ENCODE measurements around the gene SCO1. TPM values are rescaled to one million over a fixed set of nuclear protein-coding genes. Genes with fewer than 3 reads are reported as not detected.
A peak's percentile ranks its signal among the peaks of the same experiment; 100 is the strongest.

Gene SCO1
- total and polyA plus RNA-seq, 5 donors from 2014 or later: 14.7 to 17.5 (median 16.0) TPM

DNA sequence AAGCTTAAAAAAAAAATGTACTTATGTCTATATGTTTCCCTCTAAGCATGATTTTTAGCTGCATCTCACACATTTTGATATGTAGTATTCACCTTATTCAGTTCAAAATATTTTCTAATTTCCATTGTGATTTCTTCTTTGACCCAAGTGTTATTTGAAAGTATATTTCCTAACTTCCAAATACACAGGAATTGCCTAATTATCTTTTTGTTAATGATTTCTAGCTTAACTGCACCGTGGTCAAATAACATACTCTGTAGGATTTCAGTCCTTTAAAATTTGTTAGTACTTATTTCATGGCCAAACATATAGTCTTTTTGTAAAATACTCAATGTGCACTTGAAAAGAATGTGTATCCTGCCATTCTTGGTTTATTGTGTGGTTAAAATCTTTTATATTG is 21.2 kb upstream of the SCO1 start:
- no peak overlapping the region for H3K27ac Mint-ChIP-seq

DNA sequence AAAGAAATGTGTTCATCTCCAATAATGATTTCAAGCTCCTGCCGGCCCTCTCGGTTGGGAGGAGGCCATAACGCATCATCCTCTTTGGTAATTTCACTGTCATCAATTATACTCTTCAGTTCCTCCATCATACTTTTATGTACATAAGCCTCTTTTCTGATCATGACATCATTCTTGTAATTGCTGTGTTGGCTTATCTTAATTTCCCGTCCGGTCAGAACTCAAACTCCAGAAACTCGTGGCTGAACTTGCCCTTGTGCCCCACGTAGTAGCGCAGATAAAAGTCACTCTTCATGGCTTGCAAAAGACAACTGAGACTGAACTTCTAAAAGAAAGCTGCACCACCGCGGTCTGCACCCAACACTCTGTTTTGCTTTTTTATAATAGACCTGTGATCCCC is 18.9 kb upstream of the SCO1 start:
- Histone ChIP-seq H3K4me1 (ENCODE audit: control insufficient read depth, insufficient read depth, low read length, poor library complexity, severe bottlenecking) (no peaks in the 10 kb centered on the region), H3K27me3 (ENCODE audit: control insufficient read depth, insufficient read depth, low read length) (no peaks in the 10 kb centered on the region), H3K27ac (ENCODE audit: insufficient read depth, low read length, poor library complexity, severe bottlenecking) (no peak overlapping the region), H3K4me3 (ENCODE audit: low read depth, low read length) (no peak overlapping the region), H3K9me3 (ENCODE audit: control insufficient read depth in 2 of 2, low read length in 2 of 2) (no peaks in the 10 kb centered on the region), H3K36me3 (ENCODE audit: control insufficient read depth, insufficient read depth, low read length) (peaks cover 20% of the 10 kb centered on the region)
- no peak for ATAC-seq (ENCODE audit: low read depth in 2 of 2)
- H3K27ac Mint-ChIP-seq: peak overlapping the region in 1 of 3 donors; percentile 10
- DNase-seq: no peak
- no peak overlapping the region for H3K4me3 Mint-ChIP-seq
- H3K9me3 Mint-ChIP-seq: no peaks in the 10 kb centered on the region
- peaks cover 28% of the 10 kb centered on the region for H3K36me3 Mint-ChIP-seq
- peaks cover 0 to 7% (median 0%) of the 10 kb centered on the region in 4 donors for H3K4me1 Mint-ChIP-seq
- H3K27me3 Mint-ChIP-seq: no peaks in the 10 kb centered on the region

More for the DNA sequence above, 21.2 kb upstream of the SCO1 start:
- Mint-ChIP-seq H3K27me3 (no peaks in the 10 kb centered on the region), H3K4me1 (peaks cover 0 to 7% (median 0%) of the 10 kb centered on the region in 4 donors), H3K36me3 (peaks cover 12% of the 10 kb centered on the region), H3K9me3 (peaks cover 0 to 2% (median 0%) of the 10 kb centered on the region in 7 donors), H3K4me3 (no peak overlapping the region)
- Histone ChIP-seq H3K27ac (ENCODE audit: insufficient read depth, low read length, poor library complexity, severe bottlenecking) (no peak overlapping the region), H3K36me3 (ENCODE audit: control insufficient read depth, insufficient read depth, low read length) (peaks cover 3% of the 10 kb centered on the region), H3K4me3 (ENCODE audit: low read depth, low read length) (no peak overlapping the region), H3K27me3 (ENCODE audit: control insufficient read depth, insufficient read depth, low read length) (no peaks in the 10 kb centered on the region), H3K4me1 (ENCODE audit: control insufficient read depth, insufficient read depth, low read length, poor library complexity, severe bottlenecking) (no peaks in the 10 kb centered on the region), H3K9me3 (ENCODE audit: control insufficient read depth in 2 of 2, low read length in 2 of 2) (no peaks in the 10 kb centered on the region)
- DNase-seq (no peak), ATAC-seq (ENCODE audit: low read depth in 2 of 2) (no peak)

DNA sequence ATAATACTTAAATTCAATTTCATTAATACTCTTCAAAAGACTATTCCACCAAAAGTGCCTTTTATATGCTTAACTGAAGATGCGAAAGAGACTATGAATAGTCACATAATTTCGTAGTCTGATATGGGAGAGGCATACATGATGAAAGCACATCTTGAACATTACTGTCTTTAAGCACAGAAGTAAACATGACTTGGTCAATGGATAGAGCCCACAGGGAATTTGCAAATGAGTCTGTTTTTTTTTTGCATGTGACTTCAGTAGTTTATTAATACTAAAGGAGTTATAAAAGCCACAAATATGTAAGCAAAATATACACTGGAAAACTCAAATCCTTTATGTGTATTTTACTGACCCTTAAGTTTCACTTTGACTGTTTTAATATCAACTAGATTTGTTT is 16.0 kb upstream of the SCO1 start:
- Histone ChIP-seq H3K9me3 (ENCODE audit: control insufficient read depth in 2 of 2, low read length in 2 of 2) (no peaks in the 10 kb centered on the region), H3K36me3 (ENCODE audit: control insufficient read depth, insufficient read depth, low read length) (peaks cover 48% of the 10 kb centered on the region), H3K27me3 (ENCODE audit: control insufficient read depth, insufficient read depth, low read length) (no peaks in the 10 kb centered on the region), H3K4me3 (ENCODE audit: low read depth, low read length) (no peak overlapping the region), H3K27ac (ENCODE audit: insufficient read depth, low read length, poor library complexity, severe bottlenecking) (no peak overlapping the region), H3K4me1 (ENCODE audit: control insufficient read depth, insufficient read depth, low read length, poor library complexity, severe bottlenecking) (no peaks in the 10 kb centered on the region)
- Mint-ChIP-seq H3K9me3 (no peaks in the 10 kb centered on the region), H3K27ac (no peak overlapping the region), H3K36me3 (peaks cover 43% of the 10 kb centered on the region), H3K4me3 (no peak overlapping the region), H3K4me1 (peaks cover 4 to 10% (median 9%) of the 10 kb centered on the region in 4 donors), H3K27me3 (no peaks in the 10 kb centered on the region)
- ATAC-seq (ENCODE audit: low read depth in 2 of 2) (no peak), DNase-seq (no peak)

DNA sequence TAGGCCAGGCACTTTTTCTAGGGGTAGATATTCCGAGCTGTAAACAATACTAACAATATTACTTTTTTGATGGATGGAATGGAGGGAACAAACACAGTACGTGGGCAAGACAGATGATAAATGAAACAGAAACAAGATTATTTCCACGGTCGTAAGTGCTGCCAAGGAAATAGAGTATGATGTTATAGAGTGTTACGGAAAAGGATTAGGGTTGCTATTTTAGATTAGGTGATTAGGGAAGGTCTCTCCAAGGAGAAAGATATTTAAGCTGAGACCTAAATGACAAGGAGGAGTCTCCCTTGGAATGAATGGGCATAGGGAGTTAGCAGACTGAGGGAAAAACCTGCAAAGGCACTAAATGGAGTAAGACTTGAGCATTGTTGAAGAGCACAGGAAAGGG is 8.4 kb upstream of the SCO1 start:
- Histone ChIP-seq H3K36me3 (ENCODE audit: control insufficient read depth, insufficient read depth, low read length) (peaks cover 55% of the 10 kb centered on the region), H3K4me1 (ENCODE audit: control insufficient read depth, insufficient read depth, low read length, poor library complexity, severe bottlenecking) (peaks cover 23% of the 10 kb centered on the region), H3K27ac (ENCODE audit: insufficient read depth, low read length, poor library complexity, severe bottlenecking) (no peak overlapping the region), H3K4me3 (ENCODE audit: low read depth, low read length) (no peak overlapping the region), H3K9me3 (ENCODE audit: control insufficient read depth in 2 of 2, low read length in 2 of 2) (no peaks in the 10 kb centered on the region), H3K27me3 (ENCODE audit: control insufficient read depth, insufficient read depth, low read length) (no peaks in the 10 kb centered on the region)
- H3K9me3 Mint-ChIP-seq: no peaks in the 10 kb centered on the region
- H3K4me3 Mint-ChIP-seq: no peak overlapping the region
- peak overlapping the region in 2 of 3 donors; percentile 8 to 11 for H3K27ac Mint-ChIP-seq
- ATAC-seq (ENCODE audit: low read depth in 2 of 2): no peak
- H3K27me3 Mint-ChIP-seq: no peaks in the 10 kb centered on the region
- peaks cover 42 to 65% (median 54%) of the 10 kb centered on the region in 4 donors for H3K4me1 Mint-ChIP-seq
- no peak for DNase-seq
- peaks cover 25% of the 10 kb centered on the region for H3K36me3 Mint-ChIP-seq

DNA sequence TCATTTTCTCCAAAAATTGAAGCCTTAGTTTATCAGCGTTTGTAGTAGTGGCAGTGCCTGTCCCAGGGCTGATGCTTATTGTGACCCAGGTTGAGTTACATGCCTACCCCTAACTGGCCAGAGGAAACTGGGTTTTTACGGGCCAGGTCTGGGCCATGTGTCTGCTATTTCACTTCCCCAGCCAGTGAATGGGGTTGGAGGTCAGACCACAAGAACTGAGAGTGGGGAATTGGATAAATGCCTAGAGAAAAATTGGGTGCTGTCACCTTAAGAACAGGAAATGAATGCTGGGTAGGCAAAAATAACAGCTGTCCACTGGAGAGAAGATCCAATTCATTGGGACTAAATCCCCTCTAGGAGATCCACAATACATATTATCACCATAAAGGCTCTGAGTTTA is 5.2 kb upstream of the SCO1 start:
- H3K27ac ChIP-seq (ENCODE audit: insufficient read depth, low read length, poor library complexity, severe bottlenecking): no peak overlapping the region
- ATAC-seq (ENCODE audit: low read depth in 2 of 2): no peak
- H3K4me3 ChIP-seq (ENCODE audit: low read depth, low read length): peak overlapping the region; percentile 28
- peaks cover 12% of the 10 kb centered on the region for H3K36me3 Mint-ChIP-seq
- peaks cover 47% of the 10 kb centered on the region for H3K4me1 ChIP-seq (ENCODE audit: control insufficient read depth, insufficient read depth, low read length, poor library complexity, severe bottlenecking)
- DNase-seq: no peak
- H3K27me3 Mint-ChIP-seq: no peaks in the 10 kb centered on the region
- no peaks in the 10 kb centered on the region for H3K9me3 Mint-ChIP-seq
- peak overlapping the region; percentile 22 to 76 (median 54) for H3K4me3 Mint-ChIP-seq
- peaks cover 26% of the 10 kb centered on the region for H3K36me3 ChIP-seq (ENCODE audit: control insufficient read depth, insufficient read depth, low read length)
- H3K27me3 ChIP-seq (ENCODE audit: control insufficient read depth, insufficient read depth, low read length): no peaks in the 10 kb centered on the region
- H3K4me1 Mint-ChIP-seq: peaks cover 49 to 75% (median 64%) of the 10 kb centered on the region in 4 donors
- H3K27ac Mint-ChIP-seq: peak overlapping the region; percentile 74 to 89 (median 89)
- no peaks in the 10 kb centered on the region for H3K9me3 ChIP-seq (ENCODE audit: control insufficient read depth in 2 of 2, low read length in 2 of 2)

DNA sequence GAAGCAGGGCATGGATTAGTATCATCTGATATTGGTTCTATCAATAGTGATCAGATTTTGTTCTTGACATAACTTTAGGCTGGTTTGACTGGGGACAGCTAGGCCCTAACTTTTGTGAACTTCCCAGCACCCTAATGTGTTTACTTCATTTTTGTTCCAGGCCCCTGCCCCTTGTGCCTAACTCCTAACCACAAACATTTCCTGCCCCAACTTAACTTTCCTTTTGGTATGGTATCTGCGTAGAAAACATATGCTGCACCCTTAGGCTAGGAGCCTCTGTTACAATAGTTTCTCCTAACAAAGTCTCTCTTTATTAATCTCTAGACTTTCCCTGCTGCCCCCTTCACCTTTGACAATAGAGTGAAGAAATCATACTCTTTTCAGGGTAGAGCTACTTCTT is 2.5 kb upstream of the SCO1 start:
- peak in 2 of 3 donors; percentile 33 to 70 for DNase-seq
- H3K27ac Mint-ChIP-seq: peak overlapping the region; percentile 65 to 93 (median 84)
- no peaks in the 10 kb centered on the region for H3K27me3 Mint-ChIP-seq
- H3K36me3 ChIP-seq (ENCODE audit: control insufficient read depth, insufficient read depth, low read length): peaks cover 1% of the 10 kb centered on the region
- peaks cover 52% of the 10 kb centered on the region for H3K4me1 ChIP-seq (ENCODE audit: control insufficient read depth, insufficient read depth, low read length, poor library complexity, severe bottlenecking)
- peak overlapping the region; percentile 81 to 87 (median 86) for H3K4me3 Mint-ChIP-seq
- H3K27me3 ChIP-seq (ENCODE audit: control insufficient read depth, insufficient read depth, low read length): no peaks in the 10 kb centered on the region
- peak overlapping the region; percentile 91 for H3K27ac ChIP-seq (ENCODE audit: insufficient read depth, low read length, poor library complexity, severe bottlenecking)
- H3K4me3 ChIP-seq (ENCODE audit: low read depth, low read length): peak overlapping the region; percentile 75
- H3K9me3 Mint-ChIP-seq: no peaks in the 10 kb centered on the region
- H3K4me1 Mint-ChIP-seq: peaks cover 47 to 78% (median 66%) of the 10 kb centered on the region in 4 donors
- H3K9me3 ChIP-seq (ENCODE audit: control insufficient read depth in 2 of 2, low read length in 2 of 2): no peaks in the 10 kb centered on the region
- no peaks in the 10 kb centered on the region for H3K36me3 Mint-ChIP-seq
- ATAC-seq (ENCODE audit: low read depth in 2 of 2): no peak

DNA sequence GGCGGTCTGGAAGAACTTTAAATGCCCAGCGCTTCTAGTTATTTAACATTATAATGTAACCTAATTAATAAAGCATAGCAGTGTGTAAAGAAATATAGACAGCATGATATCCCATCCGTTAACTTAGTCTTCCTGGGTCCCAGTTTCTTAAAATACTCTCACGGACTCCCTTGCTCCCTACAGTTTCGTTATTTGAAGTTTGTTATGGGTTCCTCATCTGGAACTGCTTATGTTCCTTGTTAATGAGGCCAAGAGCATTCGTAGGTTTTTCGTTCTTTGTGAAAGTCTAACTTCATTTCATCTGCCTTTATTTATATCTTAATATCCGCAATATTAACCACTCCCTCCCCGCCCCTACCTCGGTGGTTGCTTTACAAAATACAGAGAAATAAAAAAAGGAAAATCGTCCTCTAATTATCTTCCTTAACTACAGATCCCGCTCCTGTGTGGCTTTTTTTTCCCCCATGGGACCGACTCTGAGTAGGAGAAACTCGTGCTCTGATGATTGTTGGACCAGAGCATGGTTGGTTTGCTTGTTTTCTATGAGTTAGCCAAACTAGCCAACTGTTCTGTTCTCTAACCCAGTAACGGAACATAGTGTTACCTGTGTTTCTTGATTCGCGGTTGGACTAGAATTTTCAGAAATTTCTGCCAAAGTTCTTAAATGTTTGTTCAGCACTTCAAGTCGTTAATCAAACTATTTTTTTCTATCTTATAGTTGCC is 924 bp upstream of the SCO1 start:
- DNase-seq (peak in 1 of 3 donors; percentile 13), ATAC-seq (ENCODE audit: low read depth in 2 of 2) (no peak)
- H3K4me3 ChIP-seq (ENCODE audit: low read depth, low read length): peak overlapping the region; percentile 99
- Mint-ChIP-seq H3K36me3 (peaks cover 10% of the 10 kb centered on the region), H3K27me3 (no peaks in the 10 kb centered on the region), H3K9me3 (no peaks in the 10 kb centered on the region), H3K4me3 (peak overlapping the region; percentile 95 to 100 (median 97)), H3K27ac (peak overlapping the region; percentile 93 to 96 (median 95)), H3K4me1 (peaks cover 39 to 76% (median 59%) of the 10 kb centered on the region in 4 donors)
- H3K27me3 ChIP-seq (ENCODE audit: control insufficient read depth, insufficient read depth, low read length): no peaks in the 10 kb centered on the region
- peaks cover 52% of the 10 kb centered on the region for H3K4me1 ChIP-seq (ENCODE audit: control insufficient read depth, insufficient read depth, low read length, poor library complexity, severe bottlenecking)
- H3K9me3 ChIP-seq (ENCODE audit: control insufficient read depth in 2 of 2, low read length in 2 of 2): no peaks in the 10 kb centered on the region
- peaks cover 6% of the 10 kb centered on the region for H3K36me3 ChIP-seq (ENCODE audit: control insufficient read depth, insufficient read depth, low read length)
- H3K27ac ChIP-seq (ENCODE audit: insufficient read depth, low read length, poor library complexity, severe bottlenecking): peak overlapping the region; percentile 91
